Measurements from ENCODE around the gene CEMIP. TPM values are rescaled to one million over a fixed set of nuclear protein-coding genes. Genes with fewer than 3 reads are reported as not detected.

Gene CEMIP
- total RNA-seq, 4 donors from 2014 or later = 0.21 to 1.4 (median 1.2) TPM; not detected in 1

DNA sequence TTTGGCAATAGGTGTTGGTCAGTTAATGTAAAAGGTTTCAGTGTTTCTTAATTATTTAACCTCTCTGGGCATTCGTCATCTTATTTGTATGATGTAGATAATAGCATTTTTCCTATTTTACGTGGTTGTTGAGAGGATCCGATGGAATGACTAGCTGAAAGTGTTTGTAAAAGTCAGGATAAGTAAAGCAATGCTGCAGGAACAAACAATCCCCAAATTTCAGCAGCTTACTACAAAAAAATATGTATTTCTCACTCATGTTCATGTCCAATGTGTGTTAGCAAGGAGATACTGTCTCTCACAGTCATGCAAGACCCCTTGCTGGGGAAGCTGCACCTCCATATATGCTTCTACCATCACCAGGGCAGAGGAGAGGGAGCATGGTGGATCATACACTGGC is 38.7 kb downstream of the CEMIP start:
- H3K36me3 ChIP-seq = no peaks in the 10 kb centered on the region
- WGBS, 2 donors = 94 to 95% methylated on average over 3 of the region's 3 CpGs
- H3K4me3 ChIP-seq = no peak overlapping the region
- no peaks in the 10 kb centered on the region for H3K4me1 ChIP-seq
- TF ChIP-seq, protein P1, sequence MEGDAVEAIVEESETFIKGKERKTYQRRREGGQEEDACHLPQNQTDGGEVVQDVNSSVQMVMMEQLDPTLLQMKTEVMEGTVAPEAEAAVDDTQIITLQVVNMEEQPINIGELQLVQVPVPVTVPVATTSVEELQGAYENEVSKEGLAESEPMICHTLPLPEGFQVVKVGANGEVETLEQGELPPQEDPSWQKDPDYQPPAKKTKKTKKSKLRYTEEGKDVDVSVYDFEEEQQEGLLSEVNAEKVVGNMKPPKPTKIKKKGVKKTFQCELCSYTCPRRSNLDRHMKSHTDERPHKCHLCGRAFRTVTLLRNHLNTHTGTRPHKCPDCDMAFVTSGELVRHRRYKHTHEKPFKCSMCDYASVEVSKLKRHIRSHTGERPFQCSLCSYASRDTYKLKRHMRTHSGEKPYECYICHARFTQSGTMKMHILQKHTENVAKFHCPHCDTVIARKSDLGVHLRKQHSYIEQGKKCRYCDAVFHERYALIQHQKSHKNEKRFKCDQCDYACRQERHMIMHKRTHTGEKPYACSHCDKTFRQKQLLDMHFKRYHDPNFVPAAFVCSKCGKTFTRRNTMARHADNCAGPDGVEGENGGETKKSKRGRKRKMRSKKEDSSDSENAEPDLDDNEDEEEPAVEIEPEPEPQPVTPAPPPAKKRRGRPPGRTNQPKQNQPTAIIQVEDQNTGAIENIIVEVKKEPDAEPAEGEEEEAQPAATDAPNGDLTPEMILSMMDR (IDR thresholded peaks at IDR 0.05) = no peak
- TF ChIP-seq EP300 (IDR thresholded peaks at IDR 0.05) (no peak), POLR2A (IDR thresholded peaks at IDR 0.05) (no peak)
- H3K9me3 ChIP-seq = no peaks in the 10 kb centered on the region
- H3K27me3 ChIP-seq = no peaks in the 10 kb centered on the region
- DNase-seq (ENCODE audit: low spot score in 2 of 2) = no peak
- H3K27ac ChIP-seq = no peak overlapping the region

DNA sequence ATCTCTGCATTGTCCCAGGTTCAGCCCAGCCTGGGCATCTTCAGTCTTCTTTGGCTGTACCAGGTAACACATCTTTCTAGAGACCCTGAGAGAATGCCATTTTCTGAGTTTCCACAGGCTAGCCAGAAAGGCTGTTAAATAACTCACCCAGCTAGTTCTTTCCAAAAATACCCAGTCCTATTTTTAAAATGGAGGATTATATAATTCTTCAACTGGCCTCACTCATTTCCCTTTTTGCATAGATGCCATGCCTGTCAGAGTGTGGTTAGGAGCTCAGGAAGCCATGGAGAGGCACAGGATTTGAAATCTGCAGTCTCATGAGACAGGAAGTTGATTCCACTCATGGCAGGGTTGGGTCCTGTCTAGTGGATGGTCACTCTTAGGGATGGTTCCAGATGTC is 39.8 kb downstream of the CEMIP start:
- Histone ChIP-seq H3K36me3 (no peaks in the 10 kb centered on the region), H3K4me1 (no peaks in the 10 kb centered on the region), H3K9me3 (no peaks in the 10 kb centered on the region), H3K27me3 (no peaks in the 10 kb centered on the region), H3K4me3 (no peak overlapping the region), H3K27ac (no peak overlapping the region)
- DNase-seq (ENCODE audit: low spot score in 2 of 2) = no peak
- TF ChIP-seq POLR2A (IDR thresholded peaks at IDR 0.05) = no peak

DNA sequence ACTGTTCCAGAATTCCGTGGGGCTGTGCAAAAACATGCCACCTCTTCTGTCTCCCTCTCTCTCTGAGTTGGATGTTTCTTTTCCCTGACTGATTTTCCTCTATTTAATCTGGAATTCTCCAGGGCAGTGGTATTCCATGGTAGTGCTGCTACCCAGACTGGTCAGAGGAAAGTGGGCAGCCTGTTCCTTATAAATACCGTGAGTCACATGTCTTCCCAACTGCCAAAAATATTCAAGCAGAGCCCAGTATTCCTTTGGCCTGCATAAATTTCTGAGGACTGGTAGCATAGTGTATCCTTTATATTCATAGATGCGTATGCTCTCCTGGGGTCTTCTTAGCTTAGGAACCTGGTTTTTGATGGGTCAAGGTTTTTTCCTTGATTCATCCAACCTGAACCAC is 40.9 kb downstream of the CEMIP start:
- no peak for DNase-seq (ENCODE audit: low spot score in 2 of 2)
- WGBS, 2 donors = 63 to 71% methylated on average over 3 of the region's 3 CpGs
- no peak overlapping the region for H3K27ac ChIP-seq

DNA sequence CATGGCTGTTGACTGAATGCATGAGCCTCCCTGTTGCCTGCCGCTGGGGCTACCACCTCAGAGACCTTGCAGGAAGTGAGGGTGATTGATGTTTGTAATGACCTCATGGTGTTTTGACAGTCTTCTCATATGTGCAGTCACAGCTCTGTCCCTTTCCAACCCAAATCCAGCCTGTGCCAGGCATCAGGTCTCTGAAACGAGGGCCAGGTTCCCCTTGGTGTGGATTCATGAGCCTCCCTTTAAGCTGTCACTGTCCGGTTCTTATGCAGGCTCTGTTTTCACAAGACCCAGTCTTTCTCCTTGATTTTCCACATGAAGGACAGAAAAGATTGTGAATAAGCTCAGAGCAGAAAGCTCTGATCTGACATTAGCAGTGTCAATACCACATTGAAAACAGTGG is 43.1 kb downstream of the CEMIP start:
- TF ChIP-seq POLR2A (IDR thresholded peaks at IDR 0.05) (no peak), EP300 (IDR thresholded peaks at IDR 0.05) (no peak)
- TF ChIP-seq, protein P1 (IDR thresholded peaks at IDR 0.05) = no peak
- Histone ChIP-seq H3K4me3 (no peak overlapping the region), H3K4me1 (peaks cover 0 to 6% (median 0%) of the 10 kb centered on the region in 4 donors), H3K27ac (no peak overlapping the region), H3K9me3 (no peaks in the 10 kb centered on the region), H3K27me3 (no peaks in the 10 kb centered on the region), H3K36me3 (no peaks in the 10 kb centered on the region)
- WGBS, 2 donors = 62 to 77% methylated on average over 3 of the region's 3 CpGs
- DNase-seq (ENCODE audit: low spot score in 2 of 2) = no peak

More for the DNA sequence above, 40.9 kb downstream of the CEMIP start:
- Histone ChIP-seq H3K9me3 (no peaks in the 10 kb centered on the region), H3K4me1 (peaks cover 0 to 4% (median 0%) of the 10 kb centered on the region in 4 donors), H3K36me3 (no peaks in the 10 kb centered on the region), H3K4me3 (no peak overlapping the region), H3K27me3 (no peaks in the 10 kb centered on the region)
- TF ChIP-seq, protein P1 (IDR thresholded peaks at IDR 0.05) = no peak
- TF ChIP-seq EP300 (IDR thresholded peaks at IDR 0.05) (no peak), POLR2A (IDR thresholded peaks at IDR 0.05) (no peak)

DNA sequence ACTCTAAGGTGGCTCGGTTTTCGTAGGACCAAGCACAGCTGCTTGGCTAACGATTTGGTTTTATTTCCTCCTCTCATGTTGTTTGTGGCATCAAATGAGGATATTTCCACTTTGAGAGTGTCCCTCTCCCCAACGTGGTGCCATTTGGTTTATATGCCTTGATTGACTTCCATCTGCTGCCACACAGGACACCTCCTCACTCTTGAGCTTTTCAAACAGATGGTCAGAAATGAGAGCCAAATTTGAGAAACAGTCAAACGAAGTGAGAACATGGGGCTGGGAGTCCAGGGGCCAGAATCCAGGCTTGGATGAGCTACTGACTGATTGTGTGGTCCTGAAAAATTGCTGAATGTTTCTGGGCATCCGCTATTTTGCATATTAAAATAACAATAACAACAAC is 43.5 kb downstream of the CEMIP start:
- no peaks in the 10 kb centered on the region for H3K9me3 ChIP-seq
- H3K27ac ChIP-seq = no peak overlapping the region
- H3K4me3 ChIP-seq = no peak overlapping the region
- 72 to 76% methylated on average over 6 of the region's 6 CpGs for WGBS, 2 donors
- no peak for DNase-seq (ENCODE audit: low spot score in 2 of 2)
- no peaks in the 10 kb centered on the region for H3K27me3 ChIP-seq
- no peaks in the 10 kb centered on the region for H3K36me3 ChIP-seq
- H3K4me1 ChIP-seq = peaks cover 0 to 6% (median 0%) of the 10 kb centered on the region in 4 donors
- TF ChIP-seq, protein P1 (IDR thresholded peaks at IDR 0.05) = no peak
- TF ChIP-seq POLR2A (IDR thresholded peaks at IDR 0.05) = no peak
- no peak for TF ChIP-seq EP300 (IDR thresholded peaks at IDR 0.05)

DNA sequence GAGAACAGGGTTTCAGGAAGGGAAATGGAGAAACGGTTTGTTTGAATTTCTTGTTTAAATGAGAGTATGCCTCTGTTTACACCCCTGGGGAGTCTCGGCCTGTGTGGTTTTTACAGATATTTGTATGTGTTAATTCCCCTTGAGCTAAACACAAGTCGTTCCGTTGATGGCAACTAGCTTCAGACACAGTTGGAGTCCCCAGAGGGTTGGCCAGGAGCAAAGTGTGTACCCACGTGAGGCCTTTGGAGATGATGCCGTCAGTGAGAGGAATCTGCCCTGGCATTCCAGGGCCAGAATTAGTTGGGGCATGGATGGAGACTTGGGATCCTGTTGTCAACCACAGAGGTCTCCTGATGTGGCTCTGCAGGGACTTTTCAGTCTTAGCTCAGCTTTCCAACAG is 44.0 kb downstream of the CEMIP start:
- no peaks in the 10 kb centered on the region for H3K27me3 ChIP-seq
- H3K9me3 ChIP-seq = no peaks in the 10 kb centered on the region
- H3K36me3 ChIP-seq = no peaks in the 10 kb centered on the region
- peaks cover 0 to 6% (median 0%) of the 10 kb centered on the region in 4 donors for H3K4me1 ChIP-seq
- DNase-seq (ENCODE audit: low spot score in 2 of 2) = no peak
- H3K4me3 ChIP-seq = no peak overlapping the region
- TF ChIP-seq POLR2A (IDR thresholded peaks at IDR 0.05) (no peak), EP300 (IDR thresholded peaks at IDR 0.05) (no peak)
- TF ChIP-seq, protein P1 (IDR thresholded peaks at IDR 0.05) = no peak
- 69 to 74% methylated on average over 6 of the region's 6 CpGs for WGBS, 2 donors
- no peak overlapping the region for H3K27ac ChIP-seq
